OCI-LY1 (cell line): Measurements from ENCODE around the gene CDH4.

ENCODE experiments used
- EZH2 ChIP-seq: fragments of 200-600 bp; sonication (generic), shearing (Covaris generic); IDR thresholded peaks from 2 replicates; pipeline ENCODE4 v1.8.0; 2017; ENCODE audit warnings: borderline replicate concordance, mixed run types, mild to moderate bottlenecking, antibody characterized with exemption, low read length, moderate library complexity, mixed read lengths
- TF ChIP-seq, protein P1 (sequence below): fragments of 200-600 bp; sonication (generic), shearing (Covaris generic); IDR thresholded peaks from 2 replicates; pipeline ENCODE4 v1.5.1; 2017; ENCODE audit warnings: mild to moderate bottlenecking, antibody characterized with exemption, low read length, moderate library complexity, mixed read lengths

DNA sequence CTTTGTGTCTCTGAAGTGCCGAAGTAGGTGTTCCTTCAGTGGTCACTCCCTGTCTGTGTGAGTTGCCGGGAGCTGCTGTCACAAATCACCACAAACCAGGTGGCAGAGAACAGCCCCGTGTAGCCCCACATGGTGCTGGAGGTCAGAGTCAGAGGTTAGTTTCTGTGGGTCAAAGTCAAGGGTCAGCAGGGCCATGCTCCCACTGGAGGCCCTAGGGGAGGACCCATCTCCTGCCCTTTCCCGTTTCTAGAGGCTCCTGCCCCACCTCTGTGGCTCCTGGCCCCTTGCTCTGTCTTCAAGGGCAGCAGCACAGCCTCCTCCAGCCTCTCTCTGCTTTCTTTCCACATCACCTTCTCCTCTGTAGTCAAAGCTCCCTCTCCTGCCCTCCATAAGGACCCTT is 549.4 kb downstream of the CDH4 start:
- TF ChIP-seq, protein P1, sequence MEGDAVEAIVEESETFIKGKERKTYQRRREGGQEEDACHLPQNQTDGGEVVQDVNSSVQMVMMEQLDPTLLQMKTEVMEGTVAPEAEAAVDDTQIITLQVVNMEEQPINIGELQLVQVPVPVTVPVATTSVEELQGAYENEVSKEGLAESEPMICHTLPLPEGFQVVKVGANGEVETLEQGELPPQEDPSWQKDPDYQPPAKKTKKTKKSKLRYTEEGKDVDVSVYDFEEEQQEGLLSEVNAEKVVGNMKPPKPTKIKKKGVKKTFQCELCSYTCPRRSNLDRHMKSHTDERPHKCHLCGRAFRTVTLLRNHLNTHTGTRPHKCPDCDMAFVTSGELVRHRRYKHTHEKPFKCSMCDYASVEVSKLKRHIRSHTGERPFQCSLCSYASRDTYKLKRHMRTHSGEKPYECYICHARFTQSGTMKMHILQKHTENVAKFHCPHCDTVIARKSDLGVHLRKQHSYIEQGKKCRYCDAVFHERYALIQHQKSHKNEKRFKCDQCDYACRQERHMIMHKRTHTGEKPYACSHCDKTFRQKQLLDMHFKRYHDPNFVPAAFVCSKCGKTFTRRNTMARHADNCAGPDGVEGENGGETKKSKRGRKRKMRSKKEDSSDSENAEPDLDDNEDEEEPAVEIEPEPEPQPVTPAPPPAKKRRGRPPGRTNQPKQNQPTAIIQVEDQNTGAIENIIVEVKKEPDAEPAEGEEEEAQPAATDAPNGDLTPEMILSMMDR: no peak
- TF ChIP-seq EZH2: no peak
